ENCODE results near the gene IL4I1.

DNA sequence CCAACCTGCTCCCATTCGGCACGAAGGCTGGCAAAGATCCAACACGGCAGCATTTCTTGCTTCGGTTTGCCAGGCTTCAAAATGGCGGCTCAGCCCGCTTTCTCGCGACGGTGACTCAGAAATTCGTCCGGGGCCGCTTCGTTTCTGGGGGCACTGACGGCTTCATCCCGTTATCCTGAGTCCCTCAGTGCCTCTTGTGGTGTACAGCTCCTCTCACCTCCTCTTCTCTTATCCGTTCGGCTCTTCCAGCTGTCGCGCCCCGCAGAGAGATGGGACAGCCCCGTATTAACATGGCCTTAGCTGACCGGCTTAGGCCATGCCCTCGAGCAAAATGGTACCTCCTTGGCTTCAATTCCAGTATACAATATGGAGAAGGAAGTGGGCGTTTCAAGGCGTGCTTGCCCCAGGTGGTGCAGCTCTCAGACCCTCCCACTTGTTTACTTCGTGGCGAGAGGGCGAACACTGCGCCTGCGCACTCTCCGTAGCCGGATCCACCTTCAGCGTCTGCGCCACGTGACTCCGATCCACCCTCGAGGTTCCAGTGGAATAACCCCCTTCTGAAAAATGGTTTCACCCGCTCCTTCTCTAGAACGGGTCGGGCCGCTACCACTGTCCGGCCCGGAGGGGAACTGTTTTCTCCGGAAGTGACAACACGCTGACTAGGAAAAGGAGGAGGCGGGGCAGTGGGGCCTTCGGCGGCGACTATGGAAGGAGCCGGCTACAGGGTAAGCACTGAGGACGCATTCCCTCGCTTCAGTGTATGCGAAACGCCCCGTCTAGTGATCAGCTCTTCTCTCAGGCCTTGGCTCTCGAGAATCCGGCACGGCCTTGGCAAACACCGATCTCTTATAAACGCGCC, 19.4 kb downstream of the IL4I1 start, which contains the start of the genes AKT1S1 and TBC1D17:
- TF ChIP-seq, protein P1, sequence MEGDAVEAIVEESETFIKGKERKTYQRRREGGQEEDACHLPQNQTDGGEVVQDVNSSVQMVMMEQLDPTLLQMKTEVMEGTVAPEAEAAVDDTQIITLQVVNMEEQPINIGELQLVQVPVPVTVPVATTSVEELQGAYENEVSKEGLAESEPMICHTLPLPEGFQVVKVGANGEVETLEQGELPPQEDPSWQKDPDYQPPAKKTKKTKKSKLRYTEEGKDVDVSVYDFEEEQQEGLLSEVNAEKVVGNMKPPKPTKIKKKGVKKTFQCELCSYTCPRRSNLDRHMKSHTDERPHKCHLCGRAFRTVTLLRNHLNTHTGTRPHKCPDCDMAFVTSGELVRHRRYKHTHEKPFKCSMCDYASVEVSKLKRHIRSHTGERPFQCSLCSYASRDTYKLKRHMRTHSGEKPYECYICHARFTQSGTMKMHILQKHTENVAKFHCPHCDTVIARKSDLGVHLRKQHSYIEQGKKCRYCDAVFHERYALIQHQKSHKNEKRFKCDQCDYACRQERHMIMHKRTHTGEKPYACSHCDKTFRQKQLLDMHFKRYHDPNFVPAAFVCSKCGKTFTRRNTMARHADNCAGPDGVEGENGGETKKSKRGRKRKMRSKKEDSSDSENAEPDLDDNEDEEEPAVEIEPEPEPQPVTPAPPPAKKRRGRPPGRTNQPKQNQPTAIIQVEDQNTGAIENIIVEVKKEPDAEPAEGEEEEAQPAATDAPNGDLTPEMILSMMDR (IDR thresholded peaks at IDR 0.05; ENCODE audit: low read depth, low read length, poor library complexity, severe bottlenecking) = no peak
- TF ChIP-seq EZH2phosphoT487 (IDR thresholded peaks at IDR 0.05; ENCODE audit: borderline replicate concordance, low read length) = no peak
